Measurements from ENCODE around the gene OR51D1.

Gene OR51D1

GRCh38 chr11:4665424-4665823, 28.1 kb downstream of the OR51D1 start:
- TF ChIP-seq SIN3A (IDR thresholded peaks at IDR 0.05; ENCODE audit: borderline replicate concordance, insufficient read depth, low read length) (no peak), TAF1 (IDR thresholded peaks at IDR 0.05; ENCODE audit: borderline replicate concordance, insufficient read depth, low read length) (no peak), FOXP2 (optimal IDR thresholded peaks at IDR 0.05; ENCODE audit: borderline replicate concordance, extremely low read depth, extremely low read length, insufficient read depth) (no peak), POLR2AphosphoS5 (IDR thresholded peaks at IDR 0.05; ENCODE audit: low read depth, low read length) (no peak), REST (IDR thresholded peaks at IDR 0.05; ENCODE audit: insufficient read depth in 1 of 2, low read depth in 2 of 2, low read length in 2 of 2) (no peak)

GRCh38 chr11:4671741-4672140, 34.5 kb downstream of the OR51D1 start:
- no peak for TF ChIP-seq FOXP2 (optimal IDR thresholded peaks at IDR 0.05; ENCODE audit: borderline replicate concordance, extremely low read depth, extremely low read length, insufficient read depth)
- no peak for TF ChIP-seq SIN3A (IDR thresholded peaks at IDR 0.05; ENCODE audit: borderline replicate concordance, insufficient read depth, low read length)
- TF ChIP-seq POLR2AphosphoS5 (IDR thresholded peaks at IDR 0.05; ENCODE audit: low read depth, low read length), result no peak
- TF ChIP-seq REST (IDR thresholded peaks at IDR 0.05; ENCODE audit: insufficient read depth in 1 of 2, low read depth in 2 of 2, low read length in 2 of 2), result no peak
- TF ChIP-seq TAF1 (IDR thresholded peaks at IDR 0.05; ENCODE audit: borderline replicate concordance, insufficient read depth, low read length), result no peak

- TF ChIP-seq SIN3A (IDR thresholded peaks at IDR 0.05; ENCODE audit: borderline replicate concordance, insufficient read depth, low read length) (no peak), REST (IDR thresholded peaks at IDR 0.05; ENCODE audit: insufficient read depth in 1 of 2, low read depth in 2 of 2, low read length in 2 of 2) (no peak), TAF1 (IDR thresholded peaks at IDR 0.05; ENCODE audit: borderline replicate concordance, insufficient read depth, low read length) (no peak), FOXP2 (optimal IDR thresholded peaks at IDR 0.05; ENCODE audit: borderline replicate concordance, extremely low read depth, extremely low read length, insufficient read depth) (no peak), POLR2AphosphoS5 (IDR thresholded peaks at IDR 0.05; ENCODE audit: low read depth, low read length) (no peak)
Measured at GRCh38 chr11:4672470-4672869, 35.2 kb downstream of the OR51D1 start.

- no peak for TF ChIP-seq TAF1 (IDR thresholded peaks at IDR 0.05; ENCODE audit: borderline replicate concordance, insufficient read depth, low read length)
- no peak for TF ChIP-seq REST (IDR thresholded peaks at IDR 0.05; ENCODE audit: insufficient read depth in 1 of 2, low read depth in 2 of 2, low read length in 2 of 2)
- no peak for TF ChIP-seq SIN3A (IDR thresholded peaks at IDR 0.05; ENCODE audit: borderline replicate concordance, insufficient read depth, low read length)
- TF ChIP-seq POLR2AphosphoS5 (IDR thresholded peaks at IDR 0.05; ENCODE audit: low read depth, low read length), result no peak
- no peak for TF ChIP-seq FOXP2 (optimal IDR thresholded peaks at IDR 0.05; ENCODE audit: borderline replicate concordance, extremely low read depth, extremely low read length, insufficient read depth)
Measured at GRCh38 chr11:4673781-4674180, 36.5 kb downstream of the OR51D1 start.

GRCh38 chr11:4677948-4678347, 40.7 kb downstream of the OR51D1 start:
- TF ChIP-seq FOXP2 (optimal IDR thresholded peaks at IDR 0.05; ENCODE audit: borderline replicate concordance, extremely low read depth, extremely low read length, insufficient read depth) (no peak), TAF1 (IDR thresholded peaks at IDR 0.05; ENCODE audit: borderline replicate concordance, insufficient read depth, low read length) (no peak), POLR2AphosphoS5 (IDR thresholded peaks at IDR 0.05; ENCODE audit: low read depth, low read length) (no peak), REST (IDR thresholded peaks at IDR 0.05; ENCODE audit: insufficient read depth in 1 of 2, low read depth in 2 of 2, low read length in 2 of 2) (no peak), SIN3A (IDR thresholded peaks at IDR 0.05; ENCODE audit: borderline replicate concordance, insufficient read depth, low read length) (no peak)

Measured in PFSK-1 (cell line).